Activated CD8-positive, alpha-beta memory T cell treated with anti-CD3 and anti-CD28 coated beads for 36 hours (primary cell): ENCODE results near the gene DNASE1L1. TPM values are rescaled to one million over a fixed set of nuclear protein-coding genes. Genes with fewer than 3 reads are reported as not detected.

Experiments
- CTCF ChIA-PET: fragments of 350-600 bp; sonication (Branson Sonifier 250); formaldehyde crosslinking; loops from one replicate; lab custom pipeline; 2021; ENCODE audit warnings: antibody characterized with exemption; lab: Charles Lee
- POLR2A ChIA-PET: fragments of 350-600 bp; sonication (Branson Sonifier 250); formaldehyde crosslinking; loops from one replicate; lab custom pipeline; 2021; ENCODE audit warnings: antibody characterized with exemption; lab: Charles Lee
- total RNA-seq, 2 experiments: library from RNA; stranded (reverse); gene quantifications; one replicate each; pipeline ENCODE4 v1.2.3, GENCODE V29; 2021

Gene DNASE1L1
- total RNA-seq, 2 experiments from 2014 or later = 10.8 to 11.8 TPM

- CTCF ChIA-PET = no interaction called here
- POLR2A ChIA-PET = no interaction called here
These were observed 10.1 kb upstream of the DNASE1L1 start for GRCh38 chrX:154419189-154419588.

GRCh38 chrX:154417157-154417556 is 8.1 kb upstream of the DNASE1L1 start:
- CTCF ChIA-PET = interaction anchor here (0.7 kb wide), 1 partner anchor 53 kb away, joined by 4 read pairs; no protein-coding TSS in a partner anchor
- POLR2A ChIA-PET = no interaction called here

- POLR2A ChIA-PET = interaction anchor here (0.6 to 1.3 kb wide), 2 partner anchors 14 to 64 kb away, joined by 3 read pairs; partner anchors contain the start of gene RPL10
- CTCF ChIA-PET = interaction anchor here (2.2 kb wide), 1 partner anchor 15 kb away, joined by 5 read pairs; the partner anchor contains the start of gene RPL10
These were observed 4.1 kb upstream of the DNASE1L1 start for GRCh38 chrX:154413142-154413541.

GRCh38 chrX:154412468-154412867 is 3.4 kb upstream of the DNASE1L1 start:
- ChIA-PET CTCF (interaction anchor here (2.2 kb wide), 1 partner anchor 14 kb away, joined by 5 read pairs; the partner anchor contains the start of gene RPL10), POLR2A (interaction anchor here (1.2 to 1.8 kb wide), 4 partner anchors 9 to 16 kb away, joined by 3 to 6 read pairs (median 4); partner anchors contain the start of genes ATP6AP1 and RPL10)

GRCh38 chrX:154411981-154412340 is 2.9 kb upstream of the DNASE1L1 start:
- CTCF ChIA-PET = interaction anchor here (2.2 kb wide), 1 partner anchor 13 kb away, joined by 5 read pairs; the partner anchor contains the start of gene RPL10

GRCh38 chrX:154408659-154409221 is 314 bp downstream of the DNASE1L1 start:
- POLR2A ChIA-PET = interaction anchor here (1.3 kb wide), 1 partner anchor 11 kb away, joined by 3 read pairs; the partner anchor contains the start of gene RPL10
- CTCF ChIA-PET = interaction anchor here (2.0 kb wide), 1 partner anchor 10 kb away, joined by 8 read pairs; the partner anchor contains the start of gene RPL10

More at GRCh38 chrX:154411981-154412340, 2.9 kb upstream of the DNASE1L1 start:
- POLR2A ChIA-PET = interaction anchor here (1.2 to 1.8 kb wide), 4 partner anchors 9 to 17 kb away, joined by 3 to 6 read pairs (median 4); partner anchors contain the start of genes ATP6AP1 and RPL10

GRCh38 chrX:154404625-154405192 is 4.3 kb downstream of the DNASE1L1 start:
- ChIA-PET CTCF (no interaction called here), POLR2A (no interaction called here)

GRCh38 chrX:154403858-154404257 is 5.2 kb downstream of the DNASE1L1 start:
- POLR2A ChIA-PET = no interaction called here
- CTCF ChIA-PET = no interaction called here

GRCh38 chrX:154403192-154403591 is 5.9 kb downstream of the DNASE1L1 start:
- ChIA-PET POLR2A (interaction anchor here (1.0 kb wide), 1 partner anchor 9 kb away, joined by 6 read pairs; no protein-coding TSS in a partner anchor), CTCF (no interaction called here)

GRCh38 chrX:154402622-154403127 is 6.4 kb downstream of the DNASE1L1 start:
- ChIA-PET CTCF (no interaction called here), POLR2A (interaction anchor here (1.0 kb wide), 1 partner anchor 9 kb away, joined by 6 read pairs; no protein-coding TSS in a partner anchor)

- POLR2A ChIA-PET = no interaction called here
- CTCF ChIA-PET = no interaction called here
These were observed 7.0 kb downstream of the DNASE1L1 start for GRCh38 chrX:154401918-154402621.

GRCh38 chrX:154401045-154401799 is 7.8 kb downstream of the DNASE1L1 start:
- POLR2A ChIA-PET = no interaction called here
- CTCF ChIA-PET = no interaction called here

GRCh38 chrX:154400369-154400817 is 8.7 kb downstream of the DNASE1L1 start:
- CTCF ChIA-PET = interaction anchor here (1.2 kb wide), 1 partner anchor 23 kb away, joined by 3 read pairs; no protein-coding TSS in a partner anchor
- POLR2A ChIA-PET = interaction anchor here (1.3 to 2.2 kb wide), 3 partner anchors 10 to 90 kb away, joined by 3 to 10 read pairs (median 4); partner anchors contain the start of genes SLC10A3 and TAFAZZIN

- POLR2A ChIA-PET = interaction anchor here (0.6 to 2.2 kb wide), 5 partner anchors 11 to 91 kb away, joined by 3 to 10 read pairs (median 3); partner anchors contain the start of genes SLC10A3 and TAFAZZIN
- CTCF ChIA-PET = interaction anchor here (1.0 to 2.8 kb wide), 4 partner anchors 10 to 89 kb away, joined by 3 to 10 read pairs (median 6); partner anchors contain the start of gene DNASE1L1
These were observed 9.3 kb downstream of the DNASE1L1 start for GRCh38 chrX:154399527-154400368.

- POLR2A ChIA-PET = interaction anchor here (1.0 to 2.2 kb wide), 8 partner anchors 10 to 427 kb away, joined by 3 to 11 read pairs (median 4); partner anchors contain the start of genes DNASE1L1, FLNA, SLC10A3 and TAFAZZIN
These were observed 10.2 kb downstream of the DNASE1L1 start for GRCh38 chrX:154398668-154399526.

More at GRCh38 chrX:154398668-154399526, 10.2 kb downstream of the DNASE1L1 start:
- CTCF ChIA-PET = interaction anchor here (0.8 to 2.8 kb wide), 6 partner anchors 11 to 90 kb away, joined by 3 to 10 read pairs (median 4); partner anchors contain the start of genes DNASE1L1 and TAFAZZIN
